Measurements from ENCODE around the gene OR1B1. TPM values are rescaled to one million over a fixed set of nuclear protein-coding genes. Genes with fewer than 3 reads are reported as not detected.

The OR1B1 gene
- total and polyA plus RNA-seq, 11 donors = not detected

- no peak overlapping the region for H3K27ac ChIP-seq
- intact Hi-C loops (cut with DNase I) = no loop called here
- ATAC-seq (no peak), DNase-seq (no peak)
- TF ChIP-seq, protein P1, sequence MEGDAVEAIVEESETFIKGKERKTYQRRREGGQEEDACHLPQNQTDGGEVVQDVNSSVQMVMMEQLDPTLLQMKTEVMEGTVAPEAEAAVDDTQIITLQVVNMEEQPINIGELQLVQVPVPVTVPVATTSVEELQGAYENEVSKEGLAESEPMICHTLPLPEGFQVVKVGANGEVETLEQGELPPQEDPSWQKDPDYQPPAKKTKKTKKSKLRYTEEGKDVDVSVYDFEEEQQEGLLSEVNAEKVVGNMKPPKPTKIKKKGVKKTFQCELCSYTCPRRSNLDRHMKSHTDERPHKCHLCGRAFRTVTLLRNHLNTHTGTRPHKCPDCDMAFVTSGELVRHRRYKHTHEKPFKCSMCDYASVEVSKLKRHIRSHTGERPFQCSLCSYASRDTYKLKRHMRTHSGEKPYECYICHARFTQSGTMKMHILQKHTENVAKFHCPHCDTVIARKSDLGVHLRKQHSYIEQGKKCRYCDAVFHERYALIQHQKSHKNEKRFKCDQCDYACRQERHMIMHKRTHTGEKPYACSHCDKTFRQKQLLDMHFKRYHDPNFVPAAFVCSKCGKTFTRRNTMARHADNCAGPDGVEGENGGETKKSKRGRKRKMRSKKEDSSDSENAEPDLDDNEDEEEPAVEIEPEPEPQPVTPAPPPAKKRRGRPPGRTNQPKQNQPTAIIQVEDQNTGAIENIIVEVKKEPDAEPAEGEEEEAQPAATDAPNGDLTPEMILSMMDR (IDR thresholded peaks at IDR 0.05) = no peak
- no peak for TF ChIP-seq POLR2A (IDR thresholded peaks at IDR 0.05)
- H3K36me3 ChIP-seq = no peaks in the 10 kb centered on the region
- WGBS, 4 donors = 78 to 85% (median 81%) methylated on average over 3 of the region's 3 CpGs
- no peak overlapping the region for H3K4me3 ChIP-seq
- H3K9me3 ChIP-seq = peaks cover 0 to 13% (median 0%) of the 10 kb centered on the region in 12 donors
- H3K27me3 ChIP-seq = no peaks in the 10 kb centered on the region
- H3K4me1 ChIP-seq = no peaks in the 10 kb centered on the region
Measured at GRCh38 chr9:122580360-122580759, 77.1 kb downstream of the OR1B1 start.

- Histone ChIP-seq H3K27ac (no peak overlapping the region), H3K4me3 (no peak overlapping the region), H3K4me1 (no peaks in the 10 kb centered on the region), H3K36me3 (no peaks in the 10 kb centered on the region), H3K9me3 (peaks cover 0 to 18% (median 0%) of the 10 kb centered on the region in 12 donors), H3K27me3 (no peaks in the 10 kb centered on the region)
- no peak for DNase-seq
- intact Hi-C loops (cut with DNase I) = no loop called here
- no peak for ATAC-seq
- TF ChIP-seq, protein P1 (IDR thresholded peaks at IDR 0.05) = no peak
- no peak for TF ChIP-seq POLR2A (IDR thresholded peaks at IDR 0.05)
- 55 to 67% (median 66%) methylated on average over 5 of the region's 5 CpGs for WGBS, 4 donors
Measured at GRCh38 chr9:122579874-122580273, 77.6 kb downstream of the OR1B1 start.

Other genes with a start within 250 kb of the OR1B1 start
- gene OR1J1, start 179.7 kb downstream of the OR1B1 start, total RNA-seq = not detected
- not detected for gene OR1J1, start 179.7 kb downstream of the OR1B1 start, polyA plus RNA-seq
- not detected for gene OR1J2, start 146.8 kb downstream of the OR1B1 start, total RNA-seq
- not detected for gene OR1J2, start 146.8 kb downstream of the OR1B1 start, polyA plus RNA-seq
- not detected for gene OR1J4, start 138.5 kb downstream of the OR1B1 start, total RNA-seq
- gene OR1J4, start 138.5 kb downstream of the OR1B1 start, polyA plus RNA-seq = not detected
- not detected for gene OR1N1, start 130.3 kb downstream of the OR1B1 start, total RNA-seq
- not detected for gene OR1N1, start 130.3 kb downstream of the OR1B1 start, polyA plus RNA-seq
- gene OR1N2, start 104.5 kb downstream of the OR1B1 start, total RNA-seq = not detected
- not detected for gene OR1N2, start 104.5 kb downstream of the OR1B1 start, polyA plus RNA-seq
- gene OR1L8, start 74.2 kb downstream of the OR1B1 start, total RNA-seq = under 1 TPM in 1 of 9 donors, not detected in 8; 0.25 TPM
- not detected for gene OR1L8, start 74.2 kb downstream of the OR1B1 start, polyA plus RNA-seq
- not detected for gene OR1Q1, start 42.9 kb downstream of the OR1B1 start, total RNA-seq
- not detected for gene OR1Q1, start 42.9 kb downstream of the OR1B1 start, polyA plus RNA-seq
- not detected for gene OR1L1, start 4.1 kb upstream of the OR1B1 start, total RNA-seq
- not detected for gene OR1L1, start 4.1 kb upstream of the OR1B1 start, polyA plus RNA-seq
- gene OR1L3, start 17.5 kb upstream of the OR1B1 start, total RNA-seq = not detected
- not detected for gene OR1L3, start 17.5 kb upstream of the OR1B1 start, polyA plus RNA-seq
- gene OR1L4, start 66.4 kb upstream of the OR1B1 start, total RNA-seq = not detected
- gene OR1L4, start 66.4 kb upstream of the OR1B1 start, polyA plus RNA-seq = not detected
- not detected for gene OR1L6, start 84.7 kb upstream of the OR1B1 start, total RNA-seq
- not detected for gene OR1L6, start 84.7 kb upstream of the OR1B1 start, polyA plus RNA-seq
- not detected for gene OR5C1, start 131.3 kb upstream of the OR1B1 start, total RNA-seq
- gene OR5C1, start 131.3 kb upstream of the OR1B1 start, polyA plus RNA-seq = not detected
- gene OR1K1, start 142.5 kb upstream of the OR1B1 start, total RNA-seq = not detected
- not detected for gene OR1K1, start 142.5 kb upstream of the OR1B1 start, polyA plus RNA-seq
- gene PDCL, start 171.0 kb upstream of the OR1B1 start, total RNA-seq = 10 to 100 TPM in 3 of 9 donors, 1 to 10 TPM in 6; 6.4 to 12.0 (median 8.4) TPM
- 1 to 10 TPM; 3.8 to 7.0 TPM for gene PDCL, start 171.0 kb upstream of the OR1B1 start, polyA plus RNA-seq
- gene RC3H2, start 247.7 kb upstream of the OR1B1 start, total RNA-seq = 10 to 100 TPM; 36.2 to 52.2 (median 45.4) TPM
- 10 to 100 TPM; 11.7 to 21.3 TPM for gene RC3H2, start 247.7 kb upstream of the OR1B1 start, polyA plus RNA-seq

All from heart left ventricle (tissue), 16 donors.